Coronary artery (tissue), 2 donors: ENCODE results near the gene PCBP1.
A peak's percentile ranks its signal among the peaks of the same experiment; 100 is the strongest.

Source experiments
- DNase-seq: peaks from one replicate; pipeline ENCODE4 v3.0.0-alpha.2; 2017; ENCODE audit warnings: low spot score
- H3K27ac ChIP-seq, 2 donors: fragments of 200-600 bp; sonication (generic); one replicate each; pipeline ENCODE4 v1.5.1; 2016 to 2019
- H3K4me3 ChIP-seq: fragments of 200-600 bp; sonication (generic); 2 replicates; pipeline ENCODE4 v1.5.1; 2016; ENCODE audit warnings: mild to moderate bottlenecking, moderate library complexity
- TF ChIP-seq, protein P1 (sequence below): fragments of 200-600 bp; sonication (generic); IDR thresholded peaks from one replicate; pipeline ENCODE4 v1.5.1; 2019; ENCODE audit warnings: antibody characterized with exemption

PCBP1 gene

DNA sequence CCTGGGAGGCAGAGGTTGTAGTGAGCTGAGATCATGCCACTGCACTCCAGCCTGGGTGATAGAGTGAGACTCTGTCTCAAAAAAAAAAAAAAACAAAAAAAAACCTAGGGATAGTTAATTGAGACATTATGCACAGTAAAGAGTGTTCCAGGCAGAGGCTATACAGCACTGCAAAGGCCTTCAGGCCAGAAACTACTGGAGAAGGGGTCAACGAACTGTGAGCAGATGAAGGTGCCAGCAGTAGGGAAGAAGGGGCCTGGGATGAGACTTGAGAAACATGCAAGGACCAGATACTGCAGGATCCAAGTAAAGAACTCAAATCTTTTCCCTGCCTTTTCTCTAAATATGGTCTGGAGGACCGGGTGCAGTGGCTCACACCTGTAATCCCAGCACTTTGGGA is 26.0 kb upstream of the PCBP1 start:
- TF ChIP-seq, protein P1, sequence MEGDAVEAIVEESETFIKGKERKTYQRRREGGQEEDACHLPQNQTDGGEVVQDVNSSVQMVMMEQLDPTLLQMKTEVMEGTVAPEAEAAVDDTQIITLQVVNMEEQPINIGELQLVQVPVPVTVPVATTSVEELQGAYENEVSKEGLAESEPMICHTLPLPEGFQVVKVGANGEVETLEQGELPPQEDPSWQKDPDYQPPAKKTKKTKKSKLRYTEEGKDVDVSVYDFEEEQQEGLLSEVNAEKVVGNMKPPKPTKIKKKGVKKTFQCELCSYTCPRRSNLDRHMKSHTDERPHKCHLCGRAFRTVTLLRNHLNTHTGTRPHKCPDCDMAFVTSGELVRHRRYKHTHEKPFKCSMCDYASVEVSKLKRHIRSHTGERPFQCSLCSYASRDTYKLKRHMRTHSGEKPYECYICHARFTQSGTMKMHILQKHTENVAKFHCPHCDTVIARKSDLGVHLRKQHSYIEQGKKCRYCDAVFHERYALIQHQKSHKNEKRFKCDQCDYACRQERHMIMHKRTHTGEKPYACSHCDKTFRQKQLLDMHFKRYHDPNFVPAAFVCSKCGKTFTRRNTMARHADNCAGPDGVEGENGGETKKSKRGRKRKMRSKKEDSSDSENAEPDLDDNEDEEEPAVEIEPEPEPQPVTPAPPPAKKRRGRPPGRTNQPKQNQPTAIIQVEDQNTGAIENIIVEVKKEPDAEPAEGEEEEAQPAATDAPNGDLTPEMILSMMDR = no peak
- Histone ChIP-seq H3K27ac (no peak overlapping the region), H3K4me3 (no peak overlapping the region)
- DNase-seq = no peak

DNA sequence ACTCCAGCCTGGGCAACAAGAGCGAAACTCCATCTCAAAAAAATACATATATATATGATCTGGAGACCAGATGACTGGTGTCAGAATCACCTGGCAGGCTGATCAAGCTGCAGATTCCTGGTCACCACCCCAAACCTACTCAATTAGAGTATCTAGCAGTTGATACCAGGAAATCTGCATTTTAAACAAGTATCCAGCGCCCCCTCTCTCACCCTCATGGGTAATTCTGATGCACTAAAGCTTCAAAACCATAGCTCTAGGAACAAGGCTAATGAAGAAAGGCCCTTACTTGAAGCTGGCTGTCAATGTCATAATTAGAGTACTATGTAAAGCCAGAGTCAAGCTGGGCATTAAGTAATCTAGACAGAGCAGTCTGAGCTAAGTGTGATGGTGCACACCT is 25.0 kb upstream of the PCBP1 start:
- no peak overlapping the region for H3K4me3 ChIP-seq
- TF ChIP-seq, protein P1 = no peak
- H3K27ac ChIP-seq = no peak overlapping the region
- no peak for DNase-seq

DNA sequence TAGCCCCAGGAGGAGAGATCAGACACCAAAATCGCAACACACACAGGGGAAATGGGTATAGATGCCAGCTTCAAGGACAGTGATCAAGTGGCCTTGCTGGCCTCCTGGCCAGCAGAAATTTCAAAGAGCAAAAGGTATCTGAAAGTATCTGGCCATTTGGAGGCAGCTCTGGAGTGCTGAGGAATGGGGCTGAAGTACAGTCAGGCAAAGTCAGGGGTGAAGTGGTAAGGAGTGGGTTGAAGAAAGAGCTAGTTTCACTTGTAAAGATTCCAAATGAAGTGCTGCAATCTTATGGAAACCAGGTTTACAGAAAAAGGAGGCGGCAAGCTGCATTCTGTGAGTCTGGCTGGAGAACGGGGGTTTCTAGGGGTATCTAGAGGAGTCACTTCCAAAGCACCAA is 19.2 kb upstream of the PCBP1 start:
- Histone ChIP-seq H3K4me3 (no peak overlapping the region), H3K27ac (no peak overlapping the region)
- TF ChIP-seq, protein P1 = no peak
- no peak for DNase-seq

DNA sequence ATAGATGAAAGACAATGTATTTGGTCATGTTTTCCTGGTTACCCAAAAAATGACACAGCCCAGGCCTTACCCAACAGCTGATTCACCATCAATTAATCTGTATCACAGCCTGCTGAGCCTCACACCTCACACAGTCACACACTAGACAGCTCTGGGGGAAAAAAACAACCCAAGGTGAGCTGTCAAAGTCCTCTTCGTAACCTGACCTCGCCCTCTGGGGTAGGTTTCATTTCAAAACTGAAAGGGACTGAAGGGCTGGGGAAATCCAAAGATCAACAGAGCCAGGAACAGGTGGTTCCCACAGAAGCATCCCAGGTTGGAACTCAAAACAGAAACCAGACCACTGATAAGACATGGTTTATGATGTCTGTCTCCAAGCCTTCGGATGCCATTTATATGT is 18.2 kb upstream of the PCBP1 start:
- Histone ChIP-seq H3K27ac (peak overlapping the region; percentile 10 to 46), H3K4me3 (no peak overlapping the region)
- TF ChIP-seq, protein P1 = no peak
- DNase-seq = no peak

DNA sequence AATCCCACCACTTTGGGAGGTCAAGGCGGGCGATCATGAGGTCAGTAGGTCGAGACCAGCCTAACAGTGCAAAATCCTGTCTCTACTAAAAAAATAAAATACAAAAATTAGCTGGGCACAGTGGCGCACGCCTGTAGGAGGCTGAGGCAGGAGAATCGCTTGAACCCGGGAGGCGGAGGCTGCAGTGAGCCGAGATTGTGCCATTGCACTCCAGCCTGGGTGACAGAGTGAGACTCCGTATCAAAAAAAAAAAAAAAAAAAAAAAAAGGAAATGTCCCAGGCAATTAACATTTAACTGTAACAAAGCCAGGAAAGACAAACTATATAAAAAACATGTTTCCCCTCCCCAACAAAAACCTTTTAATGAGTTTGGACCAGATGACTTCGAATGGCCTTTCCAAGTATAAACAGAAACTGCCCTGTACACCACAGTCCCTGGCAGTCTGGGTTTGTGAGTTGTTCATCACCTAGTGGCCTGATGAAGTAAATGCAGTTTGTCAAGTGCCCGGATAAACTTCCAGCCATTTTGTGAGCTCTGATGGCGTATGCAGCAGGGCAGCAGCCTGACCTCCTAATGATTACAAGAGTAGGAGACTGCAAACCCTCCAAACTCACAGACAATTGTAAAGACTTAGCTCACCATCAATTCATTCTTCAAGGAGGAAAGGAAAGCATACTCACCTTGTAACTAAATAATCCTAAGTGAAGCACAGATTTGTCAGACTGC is 16.6 kb upstream of the PCBP1 start:
- Histone ChIP-seq H3K4me3 (peak overlapping the region; percentile 2), H3K27ac (peak overlapping the region; percentile 56 to 80)
- TF ChIP-seq, protein P1 = peak; percentile 61
- DNase-seq = peak; percentile 77

DNA sequence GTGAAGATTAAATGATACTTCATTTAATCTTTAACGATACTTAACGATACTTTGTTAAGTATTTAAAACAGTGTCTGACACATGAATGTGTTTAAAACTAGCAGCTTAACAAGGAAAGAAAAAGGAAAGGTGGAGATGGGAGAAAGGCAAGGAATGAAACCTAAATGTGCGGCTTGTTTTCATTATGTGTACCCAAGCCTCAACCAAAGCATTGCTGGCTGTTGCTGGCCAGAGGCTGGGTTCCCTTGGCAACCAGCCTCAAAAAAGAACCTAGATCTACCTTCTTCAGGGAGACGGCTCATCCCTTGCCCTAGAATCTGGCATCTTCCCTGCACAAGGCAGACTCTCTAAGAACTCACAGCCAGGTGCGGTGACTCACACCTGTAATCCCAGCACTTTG is 13.8 kb upstream of the PCBP1 start:
- TF ChIP-seq, protein P1 = no peak
- Histone ChIP-seq H3K27ac (no peak overlapping the region), H3K4me3 (no peak overlapping the region)
- DNase-seq = no peak

DNA sequence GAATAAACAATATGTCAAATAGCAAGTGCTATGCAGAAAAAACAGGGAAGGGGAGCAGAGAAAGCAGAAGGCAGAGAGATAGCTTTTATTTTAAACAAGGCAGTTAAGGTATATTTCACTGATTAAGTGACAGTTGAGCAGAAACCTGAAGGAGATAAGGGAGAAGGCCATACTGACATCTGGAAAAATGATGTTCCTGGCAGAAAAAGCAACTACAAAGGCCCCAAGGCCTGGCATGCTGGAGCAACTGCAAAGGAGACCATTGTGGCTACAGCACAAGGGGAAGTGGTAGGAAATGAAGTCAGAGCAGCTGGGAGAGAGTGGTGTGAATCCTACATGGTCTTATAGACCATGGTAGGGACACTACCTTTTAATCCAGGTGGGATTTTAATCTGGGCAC is 8.9 kb upstream of the PCBP1 start:
- TF ChIP-seq, protein P1 = no peak
- Histone ChIP-seq H3K27ac (no peak overlapping the region), H3K4me3 (no peak overlapping the region)
- DNase-seq = no peak
